ENCODE measurements around the gene PNPLA7. TPM values are rescaled to one million over a fixed set of nuclear protein-coding genes. Genes with fewer than 3 reads are reported as not detected.

The PNPLA7 gene
- total RNA-seq, 1 donor from 2014 or later: 3.9 TPM

GRCh38 chr9:137445275-137445807 lies 104.9 kb downstream of the PNPLA7 start:
- no peak overlapping the region for H3K27ac Mint-ChIP-seq (ENCODE audit: unreplicated experiment)
- H3K4me3 Mint-ChIP-seq (ENCODE audit: unreplicated experiment): no peak overlapping the region
- peaks cover 2% of the 10 kb centered on the region for H3K4me1 Mint-ChIP-seq (ENCODE audit: unreplicated experiment)
- peak; percentile 84 for DNase-seq (ENCODE audit: low spot score)
- TF ChIP-seq CTCF (IDR thresholded peaks at IDR 0.05; ENCODE audit: unreplicated experiment): peak; percentile 87
- H3K36me3 Mint-ChIP-seq (ENCODE audit: low read depth, unreplicated experiment): peaks cover 3% of the 10 kb centered on the region
- H3K27me3 Mint-ChIP-seq (ENCODE audit: unreplicated experiment): peaks cover 16% of the 10 kb centered on the region
- no peaks in the 10 kb centered on the region for H3K9me3 Mint-ChIP-seq (ENCODE audit: unreplicated experiment)

GRCh38 chr9:137444106-137444790 lies 106.0 kb downstream of the PNPLA7 start:
- no peak for DNase-seq (ENCODE audit: low spot score)
- H3K27me3 Mint-ChIP-seq (ENCODE audit: unreplicated experiment): peaks cover 16% of the 10 kb centered on the region
- TF ChIP-seq CTCF (IDR thresholded peaks at IDR 0.05; ENCODE audit: unreplicated experiment): no peak

GRCh38 chr9:137441935-137442321 lies 108.3 kb downstream of the PNPLA7 start:
- DNase-seq (ENCODE audit: low spot score): no peak
- no peaks in the 10 kb centered on the region for H3K9me3 Mint-ChIP-seq (ENCODE audit: unreplicated experiment)
- peaks cover 2% of the 10 kb centered on the region for H3K4me1 Mint-ChIP-seq (ENCODE audit: unreplicated experiment)
- H3K36me3 Mint-ChIP-seq (ENCODE audit: low read depth, unreplicated experiment): peaks cover 3% of the 10 kb centered on the region
- TF ChIP-seq CTCF (IDR thresholded peaks at IDR 0.05; ENCODE audit: unreplicated experiment): no peak
- peak overlapping the region; percentile 73 for H3K27ac Mint-ChIP-seq (ENCODE audit: unreplicated experiment)
- H3K4me3 Mint-ChIP-seq (ENCODE audit: unreplicated experiment): peak overlapping the region; percentile 80
- H3K27me3 Mint-ChIP-seq (ENCODE audit: unreplicated experiment): peaks cover 11% of the 10 kb centered on the region

More at GRCh38 chr9:137444106-137444790, 106.0 kb downstream of the PNPLA7 start:
- H3K4me1 Mint-ChIP-seq (ENCODE audit: unreplicated experiment): peaks cover 2% of the 10 kb centered on the region
- H3K4me3 Mint-ChIP-seq (ENCODE audit: unreplicated experiment): no peak overlapping the region
- peaks cover 3% of the 10 kb centered on the region for H3K36me3 Mint-ChIP-seq (ENCODE audit: low read depth, unreplicated experiment)
- no peak overlapping the region for H3K27ac Mint-ChIP-seq (ENCODE audit: unreplicated experiment)
- H3K9me3 Mint-ChIP-seq (ENCODE audit: unreplicated experiment): no peaks in the 10 kb centered on the region

GRCh38 chr9:137441289-137441934 lies 108.8 kb downstream of the PNPLA7 start, which contains the start of gene ENTPD8:
ENTPD8 (minus strand) TSS chr9:137441357; CDS start chr9:137438285, 3,072 bp downstream.
- DNase-seq (ENCODE audit: low spot score): peak; percentile 54
- no peaks in the 10 kb centered on the region for H3K9me3 Mint-ChIP-seq (ENCODE audit: unreplicated experiment)
- peaks cover 2% of the 10 kb centered on the region for H3K4me1 Mint-ChIP-seq (ENCODE audit: unreplicated experiment)
- H3K27me3 Mint-ChIP-seq (ENCODE audit: unreplicated experiment): peaks cover 8% of the 10 kb centered on the region
- H3K4me3 Mint-ChIP-seq (ENCODE audit: unreplicated experiment): peak within 1 kb of the TSS; percentile 80
- no peak for TF ChIP-seq CTCF (IDR thresholded peaks at IDR 0.05; ENCODE audit: unreplicated experiment)
- peaks cover 3% of the 10 kb centered on the region for H3K36me3 Mint-ChIP-seq (ENCODE audit: low read depth, unreplicated experiment)
- H3K27ac Mint-ChIP-seq (ENCODE audit: unreplicated experiment): peak within 1 kb of the TSS; percentile 73
